HepG2 (cell line): ENCODE results near the gene ARHGAP10. TPM values are rescaled to one million over a fixed set of nuclear protein-coding genes. Genes with fewer than 3 reads are reported as not detected.

Experiments
- ATAC-seq: fragments of 200-7000 bp; cut with Tn5 transposase; 3 replicates; pipeline ENCODE4 v1.9.1; 2020; ENCODE audit warnings: mild to moderate bottlenecking, moderate library complexity
- BruUV-seq: library from RNA; stranded (reverse); fragments of 400-500 nt; replicated peaks from 2 replicates; lab custom pipeline; 2021; lab: Mats Ljungman, UMichigan
- CTCF ChIA-PET: fragments of 300-600 bp; formaldehyde crosslinking; extraction: SDS; loops from one replicate; lab custom pipeline; 2021; ENCODE audit warnings: low total read pairs, inconsistent platforms, low intra/inter-chr PET ratio; lab: Yijun Ruan, JAX
- POLR2A ChIA-PET: fragments of 350-600 bp; sonication (Branson Sonifier 250); formaldehyde crosslinking; loops from one replicate; lab custom pipeline; 2020; ENCODE audit warnings: antibody characterized with exemption, inconsistent platforms; lab: Yijun Ruan, JAX
- DNase-seq: peaks from one replicate; pipeline ENCODE4 v3.0.0-alpha.2; 2015; ENCODE audit warnings: low spot score
- FAIRE-seq: peaks from 3 replicates; lab custom pipeline; 2011; peaks lifted over from hg19 to GRCh38; lab: Jason Lieb, UNC
- H2AFZ ChIP-seq: one replicate; pipeline ENCODE4 v1.6.1; 2011; ENCODE audit warnings: low read length, inconsistent platforms
- H3K27ac ChIP-seq: fragments of 300-600 bp; 3 replicates; pipeline ENCODE4 v1.8.0; 2011; ENCODE audit warnings: mixed run types, mild to moderate bottlenecking, mixed read lengths, low read length, inconsistent platforms; ENCODE audit not compliant: insufficient read depth; ENCODE audit errors: extremely low read length
- H3K27me3 ChIP-seq, 2 experiments: fragments of 200-600 bp in 1 of 2; 2 replicates in 1 of 2; 3 replicates in 1 of 2; pipeline versions ENCODE4 v1.6.0 to v1.8.0; 2011; ENCODE audit warnings: low read length in 2 of 2, mild to moderate bottlenecking in 2 of 2, moderate library complexity in 2 of 2, inconsistent platforms in 1 of 2; ENCODE audit not compliant: insufficient read depth in 2 of 2, control insufficient read depth in 1 of 2
- H3K36me3 ChIP-seq, 2 experiments: fragments of 200-600 bp in 1 of 2; replicated peaks in 1 of 2; 2 replicates in 1 of 2; 3 replicates in 1 of 2; pipeline versions ENCODE4 v1.5.1 to v1.8.0; 2011; ENCODE audit warnings: low read length in 2 of 2, inconsistent platforms in 1 of 2; ENCODE audit not compliant: insufficient read depth in 2 of 2, control insufficient read depth in 1 of 2
- H3K4me1 ChIP-seq: 2 replicates; pipeline ENCODE4 v1.5.1; 2012; ENCODE audit warnings: low read length, inconsistent platforms; ENCODE audit not compliant: insufficient read depth
- H3K4me2 ChIP-seq: 2 replicates; pipeline ENCODE4 v1.6.0; 2011; ENCODE audit warnings: low read depth, low read length, inconsistent platforms
- H3K4me3 ChIP-seq, 3 experiments: fragments of 200-600 bp in 1 of 3; sonication (generic), shearing (Covaris generic) in 1 of 3; replicated peaks in 1 of 3; 2 replicates each; pipeline ENCODE4 v1.5.1; 2011 to 2016; ENCODE audit warnings: low read length in 3 of 3, inconsistent platforms in 2 of 3, low read depth in 2 of 3, mild to moderate bottlenecking in 2 of 3, control low read depth in 1 of 3, mixed read lengths in 1 of 3; ENCODE audit not compliant: insufficient read depth in 1 of 3
- H3K79me2 ChIP-seq: one replicate; pipeline ENCODE4 v1.6.1; 2011; ENCODE audit warnings: low read length, inconsistent platforms; ENCODE audit not compliant: insufficient read depth
- H3K9ac ChIP-seq: 2 replicates; pipeline ENCODE4 v1.6.0; 2011; ENCODE audit warnings: mild to moderate bottlenecking, low read depth, low read length, inconsistent platforms; ENCODE audit not compliant: insufficient read depth
- H3K9me3 ChIP-seq: 2 replicates; pipeline ENCODE4 v1.5.1; 2012; ENCODE audit warnings: mild to moderate bottlenecking, low read length
- H4K20me1 ChIP-seq: 2 replicates; pipeline ENCODE4 v1.6.0; 2011; ENCODE audit warnings: inconsistent platforms, mild to moderate bottlenecking, low read length, moderate library complexity; ENCODE audit not compliant: insufficient read depth
- AHR ChIP-seq: IDR thresholded peaks from 2 replicates; pipeline ENCODE4 v1.6.1; 2018; ENCODE audit warnings: missing genetic modification reagents, missing compliant biosample characterization
- ISL2 ChIP-seq: sonication (generic); formaldehyde crosslinking; IDR thresholded peaks from 2 replicates; pipeline ENCODE4 v1.5.0; 2020; ENCODE audit warnings: missing genetic modification reagents
- KLF16 ChIP-seq, 2 experiments: sonication (generic) in 1 of 2; formaldehyde crosslinking in 1 of 2; IDR thresholded peaks; 2 replicates each; pipeline versions ENCODE4 v1.6.1 to v1.8.0; 2016 to 2023; ENCODE audit warnings: missing genetic modification reagents in 2 of 2, missing compliant biosample characterization in 1 of 2
- MATR3 ChIP-seq: sonication (generic); formaldehyde crosslinking; IDR thresholded peaks from 2 replicates; pipeline ENCODE4 v1.4.0; 2020; ENCODE audit warnings: missing genetic modification reagents
- PRDM15 ChIP-seq: sonication (generic); formaldehyde crosslinking; IDR thresholded peaks from 2 replicates; pipeline ENCODE4 v1.4.0; 2020; ENCODE audit warnings: missing genetic modification reagents
- TCF7 ChIP-seq: sonication (generic); IDR thresholded peaks from 2 replicates; pipeline ENCODE4 v1.6.1; 2016; ENCODE audit warnings: antibody characterized with exemption, low read depth
- ZNF510 ChIP-seq: sonication (generic); formaldehyde crosslinking; IDR thresholded peaks from 2 replicates; pipeline ENCODE4 v1.4.0; 2020; ENCODE audit warnings: low read depth, mild to moderate bottlenecking, missing genetic modification reagents
- ZNF513 ChIP-seq: sonication (generic); formaldehyde crosslinking; conservative IDR thresholded peaks from 2 replicates; pipeline ENCODE4 v1.5.0; 2020; ENCODE audit warnings: missing genetic modification reagents
- WGBS: methylation state at CpG from one replicate; pipeline ENCODE4 v1.1.6; 2017; ENCODE audit warnings: low lambda C conversion rate; 5-methylcytosine and 5-hydroxymethylcytosine counted together
- in situ Hi-C: cut with HindIII; loops from 2 replicates; pipeline ENCODE4 v1.10.0; 2017; ENCODE audit warnings: low pct_unique_long_range_greater_than_20kb; ENCODE audit not compliant: extremely low pct_ligation_motif_present
- intact Hi-C: fragments of 100-400 bp; cut with micrococcal nuclease; formaldehyde crosslinking; loops from one replicate; pipeline ENCODE4 v1.10.0; 2022; ENCODE audit not compliant: unreplicated experiment
- polyA plus RNA-seq, 8 experiments: library from polyadenylated mRNA; depleted of rRNA in 3 of 8; stranded (reverse) in 7 of 8; unstranded in 1 of 8; fragments of >200 nt; fragmentation: Illumina TruSeq in 4 of 8; extraction: Trizol in 4 of 8; gene quantifications; 2 replicates each; pipeline versions ENCODE4 v1.2.1 to v1.2.3, GENCODE V29; 2011 to 2016; ENCODE audit warnings: low read depth in 4 of 8, missing spikeins in 1 of 8, mixed read lengths in 1 of 8; ENCODE audit not compliant: insufficient read depth in 1 of 8
- total RNA-seq, 5 experiments: library from RNA; depleted of rRNA; stranded (reverse); fragments of >200 nt; fragmentation: Illumina TruSeq; extraction: Trizol; gene quantifications; 2 replicates each; pipeline ENCODE4 v1.2.3, GENCODE V29; 2016; ENCODE audit warnings: low read depth in 1 of 5
- TF ChIP-seq, protein P1 (sequence below): sonication (generic); formaldehyde crosslinking; IDR thresholded peaks from 2 replicates; pipeline ENCODE4 v1.4.0; 2020; ENCODE audit warnings: mild to moderate bottlenecking, missing genetic modification reagents
- TF ChIP-seq, protein P2 (sequence below): sonication (generic); formaldehyde crosslinking; IDR thresholded peaks from 2 replicates; pipeline ENCODE4 v1.9.0; 2022; ENCODE audit warnings: missing genetic modification reagents, mild to moderate bottlenecking, borderline replicate concordance

ARHGAP10 gene
- total and polyA plus RNA-seq, 2 of the 13 experiments (the other 11 are each of a cell fraction or from before 2014, with no cell fraction given): 0.45 to 1.6 TPM

GRCh38 chr4:147826288-147826646 lies 94.4 kb downstream of the ARHGAP10 start (continued):
- TF ChIP-seq PRDM15 (CRISPR knock-in tag): no peak

DNA sequence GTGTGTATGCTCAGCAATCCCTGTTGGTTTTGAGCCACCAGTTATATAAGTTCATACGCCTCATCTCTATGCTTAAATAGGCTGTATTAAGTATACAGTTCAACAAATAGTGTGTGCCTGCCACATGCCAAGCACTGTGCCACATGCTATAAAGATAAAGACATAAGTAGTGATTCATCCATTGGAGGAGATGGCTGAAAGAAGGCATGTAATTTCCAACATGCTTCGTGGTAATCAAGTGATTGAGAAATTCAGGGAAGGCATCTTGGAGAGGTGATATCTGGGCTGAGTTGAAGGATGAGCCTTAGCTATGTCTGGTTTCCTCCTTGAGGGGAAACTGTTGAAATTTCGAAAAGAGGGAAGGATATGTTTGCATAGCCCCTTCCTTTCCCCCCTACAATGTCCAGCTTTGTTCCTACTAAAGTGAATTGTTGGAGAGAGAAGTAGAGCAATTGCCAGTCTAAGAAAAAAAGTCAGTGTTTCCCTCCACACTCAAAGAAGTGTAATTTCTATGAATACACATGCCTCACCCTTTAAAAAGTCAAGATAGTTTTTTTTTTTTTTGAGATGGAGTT lies 96.5 kb downstream of the ARHGAP10 start:
- no TSS peak for BruUV-seq
- no peak overlapping the region for H2AFZ ChIP-seq
- CTCF ChIA-PET: no interaction called here
- no peak overlapping the region for H3K4me3 ChIP-seq
- no peaks in the 10 kb centered on the region for H3K36me3 ChIP-seq
- 53% methylated on average over 3 of the region's 3 CpGs for whole genome bisulfite sequencing
- TF ChIP-seq, protein P1, sequence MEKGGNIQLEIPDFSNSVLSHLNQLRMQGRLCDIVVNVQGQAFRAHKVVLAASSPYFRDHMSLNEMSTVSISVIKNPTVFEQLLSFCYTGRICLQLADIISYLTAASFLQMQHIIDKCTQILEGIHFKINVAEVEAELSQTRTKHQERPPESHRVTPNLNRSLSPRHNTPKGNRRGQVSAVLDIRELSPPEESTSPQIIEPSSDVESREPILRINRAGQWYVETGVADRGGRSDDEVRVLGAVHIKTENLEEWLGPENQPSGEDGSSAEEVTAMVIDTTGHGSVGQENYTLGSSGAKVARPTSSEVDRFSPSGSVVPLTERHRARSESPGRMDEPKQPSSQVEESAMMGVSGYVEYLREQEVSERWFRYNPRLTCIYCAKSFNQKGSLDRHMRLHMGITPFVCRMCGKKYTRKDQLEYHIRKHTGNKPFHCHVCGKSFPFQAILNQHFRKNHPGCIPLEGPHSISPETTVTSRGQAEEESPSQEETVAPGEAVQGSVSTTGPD (CRISPR knock-in tag): no peak
- TF ChIP-seq, protein P2, sequence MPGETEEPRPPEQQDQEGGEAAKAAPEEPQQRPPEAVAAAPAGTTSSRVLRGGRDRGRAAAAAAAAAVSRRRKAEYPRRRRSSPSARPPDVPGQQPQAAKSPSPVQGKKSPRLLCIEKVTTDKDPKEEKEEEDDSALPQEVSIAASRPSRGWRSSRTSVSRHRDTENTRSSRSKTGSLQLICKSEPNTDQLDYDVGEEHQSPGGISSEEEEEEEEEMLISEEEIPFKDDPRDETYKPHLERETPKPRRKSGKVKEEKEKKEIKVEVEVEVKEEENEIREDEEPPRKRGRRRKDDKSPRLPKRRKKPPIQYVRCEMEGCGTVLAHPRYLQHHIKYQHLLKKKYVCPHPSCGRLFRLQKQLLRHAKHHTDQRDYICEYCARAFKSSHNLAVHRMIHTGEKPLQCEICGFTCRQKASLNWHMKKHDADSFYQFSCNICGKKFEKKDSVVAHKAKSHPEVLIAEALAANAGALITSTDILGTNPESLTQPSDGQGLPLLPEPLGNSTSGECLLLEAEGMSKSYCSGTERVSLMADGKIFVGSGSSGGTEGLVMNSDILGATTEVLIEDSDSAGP: no peak
- TF ChIP-seq ZNF513 (CRISPR knock-in tag): no peak
- no peak for TF ChIP-seq AHR (CRISPR knock-in tag)
- no peak for TF ChIP-seq ZNF510 (CRISPR knock-in tag)
- TF ChIP-seq TCF7: no peak
- TF ChIP-seq KLF16 (CRISPR knock-in tag; IDR thresholded peaks at IDR 0.05): no peak
- TF ChIP-seq MATR3 (CRISPR knock-in tag): no peak
- TF ChIP-seq ISL2 (CRISPR knock-in tag): no peak
- no peaks in the 10 kb centered on the region for H3K9me3 ChIP-seq
- no peaks in the 10 kb centered on the region for H3K79me2 ChIP-seq
- intact Hi-C loops: no loop called here
- POLR2A ChIA-PET: no interaction called here
- ATAC-seq: no peak
- H3K4me1 ChIP-seq: no peaks in the 10 kb centered on the region
- H3K27ac ChIP-seq: no peak overlapping the region
- H3K27me3 ChIP-seq: no peaks in the 10 kb centered on the region
- no peak for DNase-seq
- no peak for FAIRE-seq
- no peaks in the 10 kb centered on the region for H4K20me1 ChIP-seq
- in situ Hi-C loops: no loop called here
- H3K4me2 ChIP-seq: no peak overlapping the region
- no peak overlapping the region for H3K9ac ChIP-seq
